Forelimb muscle (tissue), 1 donor: ENCODE data around the gene EBI3. TPM values are rescaled to one million over a fixed set of nuclear protein-coding genes. Genes with fewer than 3 reads are reported as not detected.
"Not testable (repeated sequence)": the region's sequence is repeated elsewhere in the genome, so short reads cannot be mapped to it uniquely, and the experiment has no call there.

Source experiments
- DNase-seq: peaks from one replicate; pipeline ENCODE4 v3.0.0-alpha.2; 2013; ENCODE audit warnings: low read depth
- polyA plus RNA-seq: library from polyadenylated mRNA; unstranded; fragments of 120-200 nt; gene quantifications from one replicate; pipeline ENCODE4 v1.2.1, GENCODE V29; 2013; ENCODE audit not compliant: insufficient read length

The EBI3 gene
- polyA plus RNA-seq, 1 donor: 0.38 TPM

DNA sequence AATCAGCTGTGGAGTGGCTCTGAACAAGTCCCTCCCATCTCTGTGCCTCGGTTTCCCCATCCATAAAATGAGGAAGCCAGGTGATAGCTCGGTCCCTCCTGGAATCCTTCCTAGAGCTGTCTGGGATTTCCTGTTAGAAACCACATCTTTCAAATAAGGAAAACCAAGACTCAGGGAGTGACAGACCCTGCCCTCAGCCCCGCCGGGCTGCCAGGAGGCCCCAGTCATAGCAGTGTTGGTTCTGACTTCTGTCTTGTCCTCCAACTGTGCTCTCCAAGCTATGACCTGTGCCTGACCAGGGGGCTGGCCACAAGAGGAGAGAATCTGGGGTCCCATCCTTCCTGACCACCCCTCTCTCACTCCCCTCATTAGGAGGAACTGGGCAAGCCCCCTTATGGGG is 48.7 kb downstream of the EBI3 start:
- no peak for DNase-seq

GRCh38 chr19:4278419-4279266 is 49.3 kb downstream of the EBI3 start, which contains the start of gene SHD:
TSS of gene SHD (plus strand) at chr19:4279266. CDS start at chr19:4280064, 798 bp downstream.
- no peak for DNase-seq

GRCh38 chr19:4279267-4279529 is 49.9 kb downstream of the EBI3 start:
- no peak for DNase-seq

GRCh38 chr19:4279530-4280422 is 50.5 kb downstream of the EBI3 start:
- DNase-seq: no peak

GRCh38 chr19:4284176-4284958 is 55.0 kb downstream of the EBI3 start:
- no peak for DNase-seq

- DNase-seq: no peak
Measured at GRCh38 chr19:4284974-4285373, 55.7 kb downstream of the EBI3 start.

DNA sequence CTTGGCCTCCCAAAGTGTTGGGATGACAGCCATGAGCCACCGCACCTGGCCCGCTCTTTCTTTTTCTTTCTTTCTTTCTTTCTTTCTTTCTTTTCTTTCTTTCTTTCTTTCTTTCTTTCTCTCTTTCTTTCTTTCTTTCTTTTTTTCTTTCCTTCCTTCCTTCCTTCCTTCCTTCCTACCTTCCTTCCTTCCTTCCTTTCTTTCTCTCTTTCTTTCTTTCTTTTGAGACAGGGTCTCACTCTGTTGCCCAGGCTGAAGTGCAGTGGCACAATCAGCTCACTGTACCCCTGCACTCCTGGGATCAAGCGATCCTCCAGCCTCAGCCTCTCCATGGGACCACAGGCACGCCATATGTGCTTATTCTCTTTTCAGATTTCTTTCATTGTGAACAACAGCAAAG is 56.8 kb downstream of the EBI3 start:
- not testable (repeated sequence) for DNase-seq

Other genes with a start within 250 kb of the EBI3 start
- gene EEF2, start 244.1 kb upstream of the EBI3 start, polyA plus RNA-seq: 2,855 TPM
- gene PIAS4, start 221.8 kb upstream of the EBI3 start, polyA plus RNA-seq: 25.0 TPM
- 8.0 TPM for gene ZBTB7A, start 162.6 kb upstream of the EBI3 start, polyA plus RNA-seq
- gene MAP2K2, start 105.4 kb upstream of the EBI3 start, polyA plus RNA-seq: 119 TPM
- gene CREB3L3, start 75.9 kb upstream of the EBI3 start, polyA plus RNA-seq: not detected
- gene SIRT6, start 47.0 kb upstream of the EBI3 start, polyA plus RNA-seq: 11.2 TPM
- gene ANKRD24, start 46.8 kb upstream of the EBI3 start, polyA plus RNA-seq: 2.9 TPM
- gene YJU2, start 17.6 kb downstream of the EBI3 start, polyA plus RNA-seq: 12.9 TPM
- gene SHD, start 49.7 kb downstream of the EBI3 start, polyA plus RNA-seq: 117 TPM
- gene TMIGD2, start 72.9 kb downstream of the EBI3 start, polyA plus RNA-seq: 0.46 TPM
- 2.4 TPM for gene FSD1, start 75.1 kb downstream of the EBI3 start, polyA plus RNA-seq
- 4.9 TPM for gene STAP2, start 109.3 kb downstream of the EBI3 start, polyA plus RNA-seq
- 15.9 TPM for gene MPND, start 114.0 kb downstream of the EBI3 start, polyA plus RNA-seq
- 57.7 TPM for gene SH3GL1, start 171.0 kb downstream of the EBI3 start, polyA plus RNA-seq
- gene CHAF1A, start 173.1 kb downstream of the EBI3 start, polyA plus RNA-seq: 11.1 TPM
- gene UBXN6, start 228.3 kb downstream of the EBI3 start, polyA plus RNA-seq: 106 TPM
- gene HDGFL2, start 242.8 kb downstream of the EBI3 start, polyA plus RNA-seq: 70.0 TPM